Coronary artery (tissue), 2 donors: Measurements from ENCODE around the gene PLOD1.

Experiments used
- DNase-seq: peaks from one replicate; pipeline ENCODE4 v3.0.0-alpha.2; 2017; ENCODE audit warnings: low spot score
- H3K27ac ChIP-seq, 2 donors: fragments of 200-600 bp; sonication (generic); one replicate each; pipeline ENCODE4 v1.5.1; 2016 to 2019
- H3K4me3 ChIP-seq: fragments of 200-600 bp; sonication (generic); 2 replicates; pipeline ENCODE4 v1.5.1; 2016; ENCODE audit warnings: mild to moderate bottlenecking, moderate library complexity
- CTCF ChIP-seq: fragments of 200-600 bp; sonication (generic); IDR thresholded peaks from one replicate; pipeline ENCODE4 v1.5.1; 2019; ENCODE audit warnings: antibody characterized with exemption

PLOD1 gene

GRCh38 chr1:11944358-11944931 lies 9.9 kb downstream of the PLOD1 start:
- no peak overlapping the region for H3K27ac ChIP-seq
- TF ChIP-seq CTCF: no peak
- H3K4me3 ChIP-seq: no peak overlapping the region
- DNase-seq: no peak

- no peak for DNase-seq
- no peak for TF ChIP-seq CTCF
- H3K4me3 ChIP-seq: no peak overlapping the region
- no peak overlapping the region for H3K27ac ChIP-seq
Observed at GRCh38 chr1:11946647-11947046, 12.1 kb downstream of the PLOD1 start.

GRCh38 chr1:11948822-11949458 lies 14.4 kb downstream of the PLOD1 start:
- Histone ChIP-seq H3K27ac (no peak overlapping the region), H3K4me3 (no peak overlapping the region)
- DNase-seq: no peak
- TF ChIP-seq CTCF: no peak

GRCh38 chr1:11951901-11952300 lies 17.4 kb downstream of the PLOD1 start:
- DNase-seq: no peak
- no peak overlapping the region for H3K4me3 ChIP-seq
- TF ChIP-seq CTCF: no peak
- no peak overlapping the region for H3K27ac ChIP-seq

- no peak for DNase-seq
- no peak for TF ChIP-seq CTCF
- H3K27ac ChIP-seq: no peak overlapping the region
- H3K4me3 ChIP-seq: no peak overlapping the region
Observed at GRCh38 chr1:11952455-11953109, 18.1 kb downstream of the PLOD1 start.

- H3K27ac ChIP-seq: no peak overlapping the region
- H3K4me3 ChIP-seq: no peak overlapping the region
- no peak for DNase-seq
- TF ChIP-seq CTCF: no peak
Observed at GRCh38 chr1:11955221-11955620, 20.7 kb downstream of the PLOD1 start.

- Histone ChIP-seq H3K27ac (no peak overlapping the region), H3K4me3 (no peak overlapping the region)
- no peak for TF ChIP-seq CTCF
- DNase-seq: no peak
Observed at GRCh38 chr1:11957398-11957797, 22.9 kb downstream of the PLOD1 start.
